ENCODE data around the gene SNAPC4. TPM values are rescaled to one million over a fixed set of nuclear protein-coding genes. Genes with fewer than 3 reads are reported as not detected.

The SNAPC4 gene
- total and polyA plus RNA-seq, 11 donors: 3.1 to 7.8 (median 4.3) TPM

DNA sequence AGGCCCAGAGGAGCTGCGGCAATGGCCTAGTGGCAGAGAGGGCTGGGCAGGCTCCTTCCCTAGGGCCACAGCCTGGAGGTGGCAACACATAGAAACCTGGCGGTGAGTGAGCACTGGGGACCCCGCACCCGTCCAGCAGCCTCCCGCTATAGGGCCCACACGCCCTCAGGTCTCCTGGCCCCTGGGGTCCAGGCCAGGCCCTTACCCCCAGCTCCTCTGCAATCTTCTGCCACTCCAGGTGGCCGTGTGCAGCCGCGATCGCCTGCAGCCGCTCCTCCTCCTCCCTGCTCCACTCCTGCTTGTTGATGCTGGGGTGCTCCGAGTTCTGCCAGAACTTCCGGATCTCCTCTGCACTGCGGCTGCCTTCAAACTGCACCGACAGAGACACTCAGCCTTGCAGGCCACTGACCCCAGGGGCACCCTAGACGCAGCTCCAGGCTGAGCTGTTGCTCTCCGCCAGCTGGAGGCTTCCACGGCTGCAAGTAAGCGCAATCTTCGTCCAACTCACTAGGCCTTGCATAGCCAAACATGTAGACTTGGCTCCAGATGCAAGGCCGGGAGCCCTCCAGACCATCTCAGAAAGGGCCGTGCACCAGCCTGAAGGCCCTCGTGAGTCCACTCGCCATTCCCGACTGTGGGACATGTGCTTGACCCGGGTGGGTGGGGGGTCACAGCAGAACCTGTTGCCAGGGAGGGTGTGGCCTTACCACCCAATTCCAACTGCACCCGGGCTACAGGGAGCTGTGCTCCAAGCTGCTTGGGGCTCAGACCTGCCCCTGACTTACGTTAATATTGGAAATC, 8.0 kb downstream of the SNAPC4 start:
- no peaks in the 10 kb centered on the region for H3K4me1 ChIP-seq
- no peak overlapping the region for H3K4me3 ChIP-seq
- no peak for DNase-seq
- TF ChIP-seq, protein P1, sequence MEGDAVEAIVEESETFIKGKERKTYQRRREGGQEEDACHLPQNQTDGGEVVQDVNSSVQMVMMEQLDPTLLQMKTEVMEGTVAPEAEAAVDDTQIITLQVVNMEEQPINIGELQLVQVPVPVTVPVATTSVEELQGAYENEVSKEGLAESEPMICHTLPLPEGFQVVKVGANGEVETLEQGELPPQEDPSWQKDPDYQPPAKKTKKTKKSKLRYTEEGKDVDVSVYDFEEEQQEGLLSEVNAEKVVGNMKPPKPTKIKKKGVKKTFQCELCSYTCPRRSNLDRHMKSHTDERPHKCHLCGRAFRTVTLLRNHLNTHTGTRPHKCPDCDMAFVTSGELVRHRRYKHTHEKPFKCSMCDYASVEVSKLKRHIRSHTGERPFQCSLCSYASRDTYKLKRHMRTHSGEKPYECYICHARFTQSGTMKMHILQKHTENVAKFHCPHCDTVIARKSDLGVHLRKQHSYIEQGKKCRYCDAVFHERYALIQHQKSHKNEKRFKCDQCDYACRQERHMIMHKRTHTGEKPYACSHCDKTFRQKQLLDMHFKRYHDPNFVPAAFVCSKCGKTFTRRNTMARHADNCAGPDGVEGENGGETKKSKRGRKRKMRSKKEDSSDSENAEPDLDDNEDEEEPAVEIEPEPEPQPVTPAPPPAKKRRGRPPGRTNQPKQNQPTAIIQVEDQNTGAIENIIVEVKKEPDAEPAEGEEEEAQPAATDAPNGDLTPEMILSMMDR (IDR thresholded peaks at IDR 0.05): no peak
- TF ChIP-seq POLR2A (IDR thresholded peaks at IDR 0.05): no peak
- ATAC-seq: no peak
- H3K27ac ChIP-seq: no peak overlapping the region
- no peaks in the 10 kb centered on the region for H3K9me3 ChIP-seq
- H3K27me3 ChIP-seq: no peaks in the 10 kb centered on the region
- intact Hi-C loops (cut with DNase I): no loop called here
- H3K36me3 ChIP-seq: peaks cover 0 to 98% (median 92%) of the 10 kb centered on the region in 9 donors
- 88 to 94% (median 92%) methylated on average over 20 to 28 of the region's 28 CpGs for WGBS, 4 donors

DNA sequence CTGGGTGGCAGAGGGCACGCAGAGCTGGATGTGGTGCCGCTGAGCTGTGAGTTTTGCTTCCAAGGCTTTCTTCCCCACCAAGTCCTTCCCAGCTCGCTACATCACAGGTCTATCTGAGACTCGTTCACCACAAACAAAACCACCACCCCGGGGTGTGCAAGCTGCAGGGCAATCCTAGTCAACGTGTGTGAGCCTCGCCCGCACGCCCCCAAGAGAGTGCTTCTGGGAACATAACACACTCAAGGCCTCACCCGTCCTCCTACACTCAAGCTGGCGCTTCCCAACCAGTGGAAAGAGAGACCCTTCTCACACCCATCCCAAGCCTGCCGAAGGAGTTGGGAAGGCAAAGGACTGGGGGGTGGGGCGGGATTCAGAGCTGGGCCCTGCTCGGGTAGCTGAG, 10.6 kb downstream of the SNAPC4 start:
- no peak overlapping the region for H3K27ac ChIP-seq
- 85 to 89% (median 87%) methylated on average over 14 of the region's 14 CpGs for WGBS, 4 donors
- H3K4me1 ChIP-seq: no peaks in the 10 kb centered on the region
- intact Hi-C loops (cut with DNase I): no loop called here
- no peak overlapping the region for H3K4me3 ChIP-seq
- ATAC-seq (no peak), DNase-seq (no peak)
- H3K36me3 ChIP-seq: peaks cover 0 to 95% (median 86%) of the 10 kb centered on the region in 9 donors
- no peaks in the 10 kb centered on the region for H3K27me3 ChIP-seq
- TF ChIP-seq, protein P1 (IDR thresholded peaks at IDR 0.05): no peak
- no peak for TF ChIP-seq POLR2A (IDR thresholded peaks at IDR 0.05)
- H3K9me3 ChIP-seq: no peaks in the 10 kb centered on the region

DNA sequence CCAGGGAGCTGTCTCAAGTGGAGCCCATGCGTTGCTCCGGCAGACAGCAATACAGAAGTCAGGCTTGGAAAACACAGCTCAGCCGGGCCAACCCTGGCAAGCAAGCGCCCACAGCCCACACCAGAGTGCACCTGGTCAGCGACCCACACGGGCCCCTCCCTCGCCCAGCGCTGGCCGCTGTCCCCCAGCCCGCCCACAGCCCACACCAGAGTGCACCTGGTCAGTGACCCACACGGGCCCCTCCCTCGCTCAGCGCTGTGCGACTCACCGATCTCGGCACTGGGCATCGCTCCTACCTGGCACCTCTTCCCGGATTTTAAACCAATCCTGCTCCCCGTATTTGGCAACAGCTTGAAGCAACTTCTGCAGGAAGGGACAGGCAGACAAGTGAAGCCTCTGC, 12.8 kb downstream of the SNAPC4 start:
- intact Hi-C loops (cut with DNase I): no loop called here
- ATAC-seq (no peak), DNase-seq (no peak)
- H3K4me1 ChIP-seq: no peaks in the 10 kb centered on the region
- H3K27ac ChIP-seq: no peak overlapping the region
- H3K36me3 ChIP-seq: peaks cover 0 to 95% (median 84%) of the 10 kb centered on the region in 9 donors
- no peaks in the 10 kb centered on the region for H3K9me3 ChIP-seq
- no peaks in the 10 kb centered on the region for H3K27me3 ChIP-seq
- 93 to 97% (median 96%) methylated on average over 19 of the region's 19 CpGs for WGBS, 4 donors
- H3K4me3 ChIP-seq: no peak overlapping the region
- TF ChIP-seq, protein P1 (IDR thresholded peaks at IDR 0.05): no peak
- TF ChIP-seq POLR2A (IDR thresholded peaks at IDR 0.05): no peak

DNA sequence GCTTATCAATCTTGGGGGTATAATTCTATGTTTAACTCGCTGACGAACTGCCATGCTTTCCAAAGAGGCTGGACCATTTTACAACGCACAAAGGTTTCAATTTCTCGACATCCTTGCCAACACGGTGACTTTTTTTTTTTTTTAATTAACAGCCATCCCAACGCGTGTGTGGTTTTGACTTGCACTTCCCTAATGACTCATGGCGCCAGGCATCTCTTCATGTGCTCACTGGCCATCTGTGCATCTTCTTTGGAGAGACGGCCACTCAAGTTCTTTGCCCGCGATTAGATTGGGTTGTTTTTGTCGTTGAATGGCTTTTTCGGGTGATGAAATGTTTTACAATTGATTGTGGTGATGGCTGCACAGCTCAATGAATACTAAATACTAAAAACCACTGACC, 14.0 kb downstream of the SNAPC4 start:
- Histone ChIP-seq H3K27ac (no peak overlapping the region), H3K36me3 (peaks cover 0 to 94% (median 79%) of the 10 kb centered on the region in 9 donors), H3K4me1 (peaks cover 0 to 8% (median 0%) of the 10 kb centered on the region in 12 donors), H3K27me3 (no peaks in the 10 kb centered on the region), H3K9me3 (no peaks in the 10 kb centered on the region), H3K4me3 (no peak overlapping the region)
- ATAC-seq (no peak), DNase-seq (no peak)
- 90 to 93% (median 92%) methylated on average over 13 of the region's 13 CpGs for WGBS, 4 donors
- intact Hi-C loops (cut with DNase I): no loop called here
- TF ChIP-seq POLR2A (IDR thresholded peaks at IDR 0.05): no peak
- TF ChIP-seq, protein P1 (IDR thresholded peaks at IDR 0.05): no peak

Data from heart left ventricle (tissue), 16 donors.